PC-3 (cell line): ENCODE measurements around the gene ACCS. TPM values are rescaled to one million over a fixed set of nuclear protein-coding genes. Genes with fewer than 3 reads are reported as not detected.
A peak's percentile ranks its signal among the peaks of the same experiment; 100 is the strongest.

ENCODE experiments used
- ATAC-seq: fragments of 200-7000 bp; cut with Tn5 transposase; 2 replicates; pipeline ENCODE4 v1.9.1; 2020; ENCODE audit warnings: mild to moderate bottlenecking, moderate library complexity
- BruUV-seq: library from RNA; stranded (reverse); fragments of 400-500 nt; replicated peaks from 2 replicates; lab custom pipeline; 2021; lab: Mats Ljungman, UMichigan
- CTCF ChIA-PET: fragments of 300-600 bp; sonication (Branson Sonifier 250); formaldehyde crosslinking; loops from one replicate; lab custom pipeline; 2022; ENCODE audit warnings: antibody characterized with exemption; lab: Charles Lee
- POLR2A ChIA-PET: fragments of 300-600 bp; sonication (Branson Sonifier 250); formaldehyde crosslinking; loops from one replicate; lab custom pipeline; 2022; ENCODE audit warnings: antibody characterized with exemption; ENCODE audit not compliant: unreplicated experiment; lab: Charles Lee
- DNase-seq: peaks from one replicate; pipeline ENCODE4 v3.0.0-alpha.2; 2015
- H2AFZ ChIP-seq: fragments of 300-600 bp; sonication (generic); 2 replicates; pipeline ENCODE4 v1.6.0; 2016; ENCODE audit warnings: antibody characterized with exemption, low read length
- H3F3A ChIP-seq: fragments of 300-600 bp; sonication (generic); one replicate; pipeline ENCODE4 v1.6.0; 2017; ENCODE audit warnings: antibody characterized with exemption, low read length, control low read depth, mild to moderate bottlenecking; ENCODE audit not compliant: unreplicated experiment
- H3K27ac ChIP-seq: fragments of 300-600 bp; sonication (generic); 2 replicates; pipeline ENCODE4 v1.5.1; 2016; ENCODE audit warnings: mild to moderate bottlenecking, low read length
- H3K27me3 ChIP-seq: fragments of 300-600 bp; sonication (generic); 2 replicates; pipeline ENCODE4 v1.6.1; 2016; ENCODE audit warnings: low read length, mixed read lengths
- H3K36me3 ChIP-seq: fragments of 300-600 bp; sonication (generic); 2 replicates; pipeline ENCODE4 v1.6.1; 2016; ENCODE audit warnings: low read depth, mixed run types, low read length, mixed read lengths
- H3K4me1 ChIP-seq: fragments of 300-600 bp; sonication (generic); 2 replicates; pipeline ENCODE4 v1.5.1; 2016; ENCODE audit warnings: low read length; ENCODE audit not compliant: insufficient read depth
- H3K4me2 ChIP-seq: fragments of 300-600 bp; sonication (generic); 2 replicates; pipeline ENCODE4 v1.6.0; 2016; ENCODE audit warnings: low read length
- H3K4me3 ChIP-seq: fragments of 300-600 bp; sonication (generic); 2 replicates; pipeline ENCODE4 v1.5.1; 2016; ENCODE audit warnings: mild to moderate bottlenecking, low read length, mixed read lengths
- H3K79me2 ChIP-seq: fragments of 300-600 bp; sonication (generic); 2 replicates; pipeline ENCODE4 v1.6.1; 2017; ENCODE audit warnings: low read length, mixed read lengths
- H3K9ac ChIP-seq: fragments of 300-600 bp; sonication (generic); 2 replicates; pipeline ENCODE4 v1.6.0; 2016; ENCODE audit warnings: mild to moderate bottlenecking, low read length
- H3K9me2 ChIP-seq: fragments of 300-600 bp; sonication (generic); replicated peaks from 2 replicates; pipeline ENCODE4 v1.6.1; 2016; ENCODE audit warnings: mixed run types, low read length, mixed read lengths
- H3K9me3 ChIP-seq: fragments of 300-600 bp; sonication (generic); 2 replicates; pipeline ENCODE4 v1.6.1; 2016; ENCODE audit warnings: low read length, mixed read lengths
- H4K20me1 ChIP-seq: fragments of 300-600 bp; sonication (generic); 2 replicates; pipeline ENCODE4 v1.6.1; 2016; ENCODE audit warnings: low read length, mixed read lengths
- CTCF ChIP-seq: fragments of 300-600 bp; sonication (generic); conservative IDR thresholded peaks from 2 replicates; pipeline ENCODE4 v1.5.1; 2017; ENCODE audit warnings: antibody characterized with exemption, low read depth, mild to moderate bottlenecking, low read length
- EZH2 ChIP-seq: fragments of 300-600 bp; sonication (generic); IDR thresholded peaks from one replicate; pipeline ENCODE4 v1.6.1; 2017; ENCODE audit warnings: antibody characterized with exemption, mild to moderate bottlenecking, low read length; ENCODE audit not compliant: unreplicated experiment
- EZH2phosphoT487 ChIP-seq: fragments of 300-600 bp; sonication (generic); IDR thresholded peaks from 2 replicates; pipeline ENCODE4 v1.6.1; 2018; ENCODE audit warnings: mild to moderate bottlenecking, antibody characterized with exemption, low read length, borderline replicate concordance
- intact Hi-C: fragments of 100-400 bp; cut with micrococcal nuclease; formaldehyde crosslinking; loops from 2 replicates; pipeline ENCODE4 v1.9.0; 2023
- total RNA-seq: library from RNA; depleted of rRNA; stranded (reverse); fragments of >200 nt; gene quantifications from 2 replicates; pipeline ENCODE4 v1.2.3, GENCODE V29; 2014

ACCS gene
- total RNA-seq, 1 experiment from 2014 or later = 3.8 TPM

GRCh38 chr11:44094260-44094868, 28.3 kb downstream of the ACCS start:
- CTCF ChIA-PET = interaction anchor here (0.6 to 1.5 kb wide), 5 partner anchors 26 to 787 kb away, joined by 3 to 6 read pairs (median 4); partner anchors contain the start of gene ACCS
- Histone ChIP-seq H3K27me3 (0 out of 2 replicates have a peak, but pooled peaks cover 6% of the 10 kb centered on the region), H3F3A (no peaks in the 10 kb centered on the region), H3K4me2 (no peak overlapping the region), H3K27ac (no peak overlapping the region), H3K4me3 (no peak overlapping the region), H3K4me1 (peaks cover 16% of the 10 kb centered on the region), H3K9me2 (no peaks in the 10 kb centered on the region), H4K20me1 (peaks cover 10% of the 10 kb centered on the region; the same call in 1 of the 2 replicates), H3K36me3 (no peaks in the 10 kb centered on the region), H3K79me2 (peaks cover 31% of the 10 kb centered on the region), H3K9ac (no peak overlapping the region), H3K9me3 (no peaks in the 10 kb centered on the region), H2AFZ (no peak overlapping the region)
- intact Hi-C loops = loop anchor here (1.0 kb wide), 1 partner anchor 444 kb away; no protein-coding TSS in a partner anchor
- TF ChIP-seq EZH2 (no peak), CTCF (peak; percentile 81)
- ATAC-seq (peak; percentile 50), DNase-seq (peak; percentile 88)
- POLR2A ChIA-PET = interaction anchor here (0.6 kb wide), 1 partner anchor 178 kb away, joined by 3 read pairs; no protein-coding TSS in a partner anchor
- no TSS peak for BruUV-seq

- intact Hi-C loops = no loop called here
- peak; percentile 83 for ATAC-seq
- TF ChIP-seq EZH2phosphoT487 (no peak), CTCF (peak; percentile 74)
- peak; percentile 80 for DNase-seq
- H3K9me2 ChIP-seq = no peaks in the 10 kb centered on the region
- peak within 1 kb of the TSS; percentile 90 for H2AFZ ChIP-seq
- no peaks in the 10 kb centered on the region for H3K9me3 ChIP-seq
- 0 out of 2 replicates have a peak, but pooled peaks cover 4% of the 10 kb centered on the region for H3K27me3 ChIP-seq
- ChIA-PET POLR2A (no interaction called here), CTCF (interaction anchor here (0.5 to 0.6 kb wide), 3 partner anchors 112 to 784 kb away, joined by 3 to 9 read pairs (median 7); partner anchors contain the start of gene API5)
- H3K9ac ChIP-seq = peak within 1 kb of the TSS; percentile 79
- peaks cover 10% of the 10 kb centered on the region; the same call in 1 of the 2 replicates for H4K20me1 ChIP-seq
- H3K4me1 ChIP-seq = peaks cover 16% of the 10 kb centered on the region
- H3K4me3 ChIP-seq = peak within 1 kb of the TSS; percentile 99
- BruUV-seq = no TSS peak
- H3K4me2 ChIP-seq = peak within 1 kb of the TSS; percentile 99
- H3K79me2 ChIP-seq = peaks cover 41% of the 10 kb centered on the region
- no peaks in the 10 kb centered on the region for H3F3A ChIP-seq
- H3K27ac ChIP-seq = peak within 1 kb of the TSS; percentile 57
- H3K36me3 ChIP-seq = no peaks in the 10 kb centered on the region
Measured at GRCh38 chr11:44095506-44096359, 29.7 kb downstream of the ACCS start, which contains the start of gene EXT2. Gene EXT2 (plus strand): TSS chr11:44095678. CDS start chr11:44107713, 12,035 bp downstream.
